ENCODE measurements around the gene SETD4.

GRCh38 chr21:36075171-36075570 lies 14.8 kb upstream of the SETD4 start:
- TF ChIP-seq CTCF (IDR thresholded peaks at IDR 0.05) (no peak), POLR2A (IDR thresholded peaks at IDR 0.05) (no peak)

Data from body of pancreas (tissue), 4 donors.